ENCODE data around the gene COL4A6.

DNA sequence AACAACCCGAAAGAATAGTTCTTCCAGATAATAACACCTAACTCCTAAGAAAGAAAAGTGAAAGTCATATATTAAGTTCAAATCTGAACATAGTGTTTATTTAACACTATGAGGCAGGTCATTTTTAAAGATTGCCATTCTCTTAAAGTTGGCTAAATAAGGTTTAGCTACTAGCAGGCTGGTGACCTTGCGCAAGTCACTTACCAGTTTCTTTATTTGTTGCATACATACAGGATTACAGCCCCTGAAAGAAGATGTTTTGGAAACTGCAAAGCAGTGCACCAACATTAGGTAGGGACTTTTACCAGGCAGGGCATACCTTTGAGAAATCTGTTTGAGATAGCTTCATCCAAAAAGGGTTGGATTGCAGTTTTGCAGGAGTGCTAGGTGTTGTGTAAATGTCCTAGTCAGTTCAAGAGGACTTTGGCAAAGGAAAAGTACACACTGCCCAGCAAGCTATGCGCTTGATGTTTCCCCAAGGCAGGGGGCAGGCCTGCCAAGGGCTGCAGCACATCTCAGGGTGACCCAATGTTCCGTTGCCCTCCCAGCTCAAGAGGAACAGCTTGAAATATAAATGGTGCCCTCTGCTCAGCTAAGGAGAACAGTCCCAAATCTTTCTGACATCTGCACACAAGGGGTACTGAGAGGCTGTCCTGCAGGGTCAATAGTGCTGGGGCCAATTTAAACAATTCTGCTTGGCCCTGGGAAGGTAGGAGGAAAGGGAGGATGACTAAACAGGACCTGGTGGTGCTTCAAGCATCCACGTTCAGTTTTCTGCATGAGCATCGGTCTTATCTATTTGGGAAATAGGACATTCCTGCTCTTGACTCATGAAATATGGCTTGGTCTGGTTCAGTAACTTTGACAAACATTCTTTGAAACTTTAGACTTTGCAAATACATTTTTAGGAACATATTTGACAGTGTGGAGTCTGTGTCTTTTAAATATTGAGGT, 130.8 kb downstream of the COL4A6 start:
- TF ChIP-seq, protein P1, sequence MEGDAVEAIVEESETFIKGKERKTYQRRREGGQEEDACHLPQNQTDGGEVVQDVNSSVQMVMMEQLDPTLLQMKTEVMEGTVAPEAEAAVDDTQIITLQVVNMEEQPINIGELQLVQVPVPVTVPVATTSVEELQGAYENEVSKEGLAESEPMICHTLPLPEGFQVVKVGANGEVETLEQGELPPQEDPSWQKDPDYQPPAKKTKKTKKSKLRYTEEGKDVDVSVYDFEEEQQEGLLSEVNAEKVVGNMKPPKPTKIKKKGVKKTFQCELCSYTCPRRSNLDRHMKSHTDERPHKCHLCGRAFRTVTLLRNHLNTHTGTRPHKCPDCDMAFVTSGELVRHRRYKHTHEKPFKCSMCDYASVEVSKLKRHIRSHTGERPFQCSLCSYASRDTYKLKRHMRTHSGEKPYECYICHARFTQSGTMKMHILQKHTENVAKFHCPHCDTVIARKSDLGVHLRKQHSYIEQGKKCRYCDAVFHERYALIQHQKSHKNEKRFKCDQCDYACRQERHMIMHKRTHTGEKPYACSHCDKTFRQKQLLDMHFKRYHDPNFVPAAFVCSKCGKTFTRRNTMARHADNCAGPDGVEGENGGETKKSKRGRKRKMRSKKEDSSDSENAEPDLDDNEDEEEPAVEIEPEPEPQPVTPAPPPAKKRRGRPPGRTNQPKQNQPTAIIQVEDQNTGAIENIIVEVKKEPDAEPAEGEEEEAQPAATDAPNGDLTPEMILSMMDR (conservative IDR thresholded peaks at IDR 0.05; ENCODE audit: low read length), result no peak
- no peak for TF ChIP-seq EZH2phosphoT487 (IDR thresholded peaks at IDR 0.05; ENCODE audit: borderline replicate concordance, low read depth, low read length)

Data from OCI-LY7 (cell line).